GM15510 (cell line): ENCODE results near the gene STK38.

Source experiments
- POLR2A ChIP-seq: IDR thresholded peaks from 3 replicates; pipeline ENCODE4 v1.6.1; 2011; ENCODE audit warnings: borderline replicate concordance; ENCODE audit not compliant: insufficient read length; ENCODE audit errors: extremely low read depth

STK38 gene

DNA sequence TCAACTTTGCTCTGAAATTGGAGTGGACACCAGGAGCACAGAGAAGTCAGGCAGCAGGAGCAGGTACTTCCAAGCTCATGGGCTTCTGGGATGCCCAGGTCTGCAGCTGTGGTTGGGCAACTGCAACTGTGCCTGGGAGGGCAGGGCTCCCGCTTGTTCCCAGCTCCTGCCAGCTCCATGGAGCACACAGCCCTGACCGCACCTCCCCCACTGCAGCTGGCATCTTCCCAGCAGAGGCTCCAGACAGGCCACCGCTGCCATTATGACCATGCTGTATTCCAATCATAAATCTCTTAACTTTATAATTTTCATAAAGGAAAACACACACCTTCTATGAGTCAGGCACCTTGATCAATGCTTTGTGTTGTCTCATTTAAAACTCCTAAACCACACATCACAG is 36.9 kb downstream of the STK38 start:
- TF ChIP-seq POLR2A, result no peak

DNA sequence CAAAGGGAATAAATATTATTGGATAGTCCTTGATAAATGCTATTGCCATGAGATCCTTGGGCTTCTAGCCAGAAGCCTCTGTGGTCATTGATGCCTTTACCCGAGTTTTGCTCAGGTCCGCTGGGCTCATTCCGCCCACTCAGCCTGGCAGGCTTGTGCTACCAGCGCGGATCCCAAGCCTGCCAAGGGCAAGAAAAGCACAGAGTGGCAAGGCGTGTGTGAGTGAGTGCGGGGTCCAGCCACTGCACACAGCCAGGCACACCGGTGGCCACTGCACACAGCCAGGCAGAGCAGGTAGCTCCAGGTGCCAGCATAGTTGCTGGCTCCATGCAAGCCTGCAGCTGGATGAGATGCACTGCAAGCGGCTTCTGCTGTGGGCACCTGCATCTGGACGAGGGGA is 38.7 kb downstream of the STK38 start:
- no peak for TF ChIP-seq POLR2A

DNA sequence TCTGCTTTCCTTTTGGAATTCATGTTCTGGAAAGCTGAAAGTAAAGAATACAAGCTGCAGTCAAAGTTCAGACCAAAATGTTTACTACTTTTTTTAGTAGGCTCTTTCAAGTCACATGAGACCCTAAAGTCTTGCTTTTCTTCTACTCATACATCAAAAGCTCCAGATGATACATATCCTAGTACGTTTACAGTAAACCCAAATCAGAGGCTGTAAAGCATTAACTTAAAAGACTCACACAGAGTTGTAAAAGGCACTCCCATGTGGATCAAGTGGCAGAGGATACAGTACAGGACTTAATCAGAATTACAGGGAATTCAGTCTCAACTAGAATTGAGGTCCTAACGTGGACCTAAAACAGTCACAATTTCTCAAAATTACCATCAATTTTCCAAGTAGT is 40.7 kb downstream of the STK38 start:
- TF ChIP-seq POLR2A, result no peak

GRCh38 chr6:36505744-36506534 is 41.3 kb downstream of the STK38 start:
- TF ChIP-seq POLR2A, result no peak

GRCh38 chr6:36504982-36505381 is 42.3 kb downstream of the STK38 start:
- TF ChIP-seq POLR2A, result no peak

- no peak for TF ChIP-seq POLR2A
Observed at GRCh38 chr6:36504181-36504580, 43.1 kb downstream of the STK38 start.

DNA sequence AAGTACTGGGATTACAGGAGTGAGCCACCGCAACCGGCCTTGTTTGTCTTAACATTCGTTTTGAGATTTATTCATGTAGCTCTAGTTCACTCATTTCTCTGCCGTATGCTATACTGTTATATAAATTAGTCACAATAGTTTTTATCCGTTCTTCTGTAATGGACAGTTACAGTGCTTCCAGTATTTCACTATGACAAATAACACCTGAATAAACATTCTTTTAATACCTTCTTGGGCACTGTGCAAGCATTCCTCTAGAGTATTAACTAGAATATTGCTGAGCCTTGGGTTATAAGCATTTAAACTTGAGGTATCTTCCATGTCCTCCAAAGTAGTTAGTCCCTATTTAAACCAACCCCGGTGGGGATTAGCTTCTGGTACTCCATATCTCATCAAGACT is 45.6 kb downstream of the STK38 start:
- no peak for TF ChIP-seq POLR2A

GRCh38 chr6:36499918-36500317 is 47.4 kb downstream of the STK38 start:
- no peak for TF ChIP-seq POLR2A

DNA sequence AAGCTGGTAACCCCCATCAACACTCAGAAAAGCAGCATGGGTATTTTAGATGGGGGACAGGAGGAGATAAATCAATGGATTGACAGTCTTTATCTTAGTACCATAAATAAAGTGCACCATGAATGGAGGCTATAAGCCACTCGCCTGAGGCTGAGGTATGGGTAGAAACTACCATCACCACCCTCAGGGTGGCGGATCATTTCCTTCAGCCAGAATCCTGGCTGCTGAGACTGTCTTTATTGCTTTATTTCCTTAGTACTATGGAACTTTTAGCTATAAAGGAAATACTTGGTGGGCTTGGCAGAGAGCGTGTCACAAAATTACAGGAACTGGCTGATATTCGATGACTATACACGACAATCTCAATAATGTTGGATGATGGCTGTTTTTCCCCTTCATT is 52.2 kb downstream of the STK38 start:
- TF ChIP-seq POLR2A, result no peak

GRCh38 chr6:36493859-36494258 is 53.4 kb downstream of the STK38 start:
- no peak for TF ChIP-seq POLR2A

GRCh38 chr6:36493319-36493718 is 54.0 kb downstream of the STK38 start:
- no peak for TF ChIP-seq POLR2A

DNA sequence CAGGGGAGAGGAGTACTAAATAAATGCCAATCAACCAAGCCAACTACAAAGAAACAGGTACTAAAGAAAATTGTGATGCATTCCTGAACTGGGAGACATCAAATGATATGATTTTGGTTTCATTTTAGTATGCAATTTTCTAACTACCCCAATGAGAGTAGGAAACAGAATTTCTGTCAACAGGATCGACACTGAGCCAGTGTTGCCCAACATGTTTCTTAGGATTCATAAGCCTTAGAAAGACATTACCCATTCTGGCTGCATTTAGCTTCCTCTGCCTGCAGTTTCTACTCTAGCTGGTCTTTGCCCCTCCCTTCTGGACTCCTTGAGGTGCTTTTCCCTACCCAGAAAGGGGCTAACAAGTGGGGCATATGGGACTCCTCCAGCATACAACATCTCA is 54.7 kb downstream of the STK38 start:
- no peak for TF ChIP-seq POLR2A

DNA sequence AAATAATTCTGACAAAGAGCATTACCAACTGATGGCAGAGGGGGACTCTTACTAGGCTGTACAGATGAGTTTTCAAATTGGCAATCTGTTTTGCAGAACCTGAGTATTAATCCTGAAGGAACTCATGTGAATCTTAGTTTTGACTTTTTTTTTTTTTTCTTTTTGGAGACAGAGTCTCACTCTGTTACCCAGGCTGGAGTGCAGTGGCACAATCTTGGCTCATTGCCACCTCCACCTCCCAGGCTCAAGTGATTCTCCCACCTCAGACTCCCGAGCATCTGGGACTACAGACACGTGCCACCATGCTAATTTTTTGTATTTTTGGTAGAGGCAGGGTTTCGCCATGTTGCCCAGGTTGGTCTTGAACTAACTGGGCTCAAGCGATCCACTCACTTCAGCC is 55.2 kb downstream of the STK38 start:
- TF ChIP-seq POLR2A, result no peak

DNA sequence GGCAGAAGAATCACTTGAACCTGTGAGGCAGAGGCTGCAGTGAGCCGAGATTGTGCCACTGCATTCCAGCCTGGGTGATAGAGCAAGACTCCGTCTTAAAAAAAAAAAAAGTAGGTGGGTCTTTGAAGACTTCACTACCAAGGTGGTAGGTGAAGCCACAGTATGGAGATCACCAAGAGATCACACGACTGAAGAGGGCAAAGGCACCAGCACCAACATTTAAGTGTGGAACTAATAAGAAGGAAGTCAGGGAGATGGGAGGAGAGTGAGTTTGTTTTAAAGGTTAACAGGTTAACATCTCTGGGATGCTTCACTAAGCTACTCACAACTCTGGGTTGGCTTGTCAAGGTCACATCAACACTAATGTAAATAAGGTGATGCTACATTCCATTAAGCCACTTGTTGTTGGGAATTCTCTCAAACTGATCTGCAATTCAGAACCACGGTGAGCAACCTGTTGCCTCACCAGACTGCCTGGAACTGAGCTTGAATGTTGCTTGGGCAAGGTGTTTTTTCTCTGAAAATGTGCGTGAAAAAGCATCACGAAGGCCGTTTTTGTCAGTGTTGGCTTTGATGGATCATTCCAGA is 55.8 kb downstream of the STK38 start:
- TF ChIP-seq POLR2A, result no peak

DNA sequence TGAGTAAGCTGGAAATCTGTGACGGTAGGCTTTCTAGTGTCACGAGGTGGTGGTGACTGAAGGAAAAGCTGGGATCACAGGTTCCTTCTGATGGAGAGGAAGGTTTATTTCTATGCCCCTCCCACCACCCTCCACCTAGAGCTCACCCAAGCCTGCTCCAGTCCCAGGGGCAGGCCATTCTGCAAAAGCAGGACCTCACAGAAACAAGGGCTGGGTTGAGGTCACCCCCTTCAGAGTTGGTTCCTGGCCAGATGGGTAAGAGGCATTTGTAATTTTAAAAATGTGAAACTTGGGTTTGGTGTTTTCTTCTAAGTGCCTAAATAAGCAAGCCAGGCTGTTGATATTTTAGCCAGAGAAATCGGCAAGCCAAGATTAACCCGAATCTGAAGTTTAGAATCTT is 57.9 kb downstream of the STK38 start:
- no peak for TF ChIP-seq POLR2A

- no peak for TF ChIP-seq POLR2A
Observed at GRCh38 chr6:36488221-36488620, 59.1 kb downstream of the STK38 start.
